Activated effector memory CD4-positive, alpha-beta T cell treated with anti-CD3 and anti-CD28 coated beads, Interleukin-2, amount 50 U/mL, for 16 hours (primary cell): ENCODE data around the gene PRKAG2.

Experiments used
- DNase-seq: peaks from one replicate; pipeline ENCODE4 v3.0.0-alpha.2; 2020

Gene PRKAG2

GRCh38 chr7:151781161-151781845 is 95.6 kb downstream of the PRKAG2 start:
- no peak for DNase-seq

GRCh38 chr7:151780631-151781030 is 96.3 kb downstream of the PRKAG2 start:
- DNase-seq, result no peak

GRCh38 chr7:151779678-151780077 is 97.2 kb downstream of the PRKAG2 start:
- no peak for DNase-seq

GRCh38 chr7:151779255-151779654 is 97.7 kb downstream of the PRKAG2 start:
- no peak for DNase-seq

- DNase-seq, result no peak
Measured at GRCh38 chr7:151777908-151778670, 98.8 kb downstream of the PRKAG2 start.

GRCh38 chr7:151777495-151777880 is 99.4 kb downstream of the PRKAG2 start:
- no peak for DNase-seq

- no peak for DNase-seq
Measured at GRCh38 chr7:151776876-151777494, 99.9 kb downstream of the PRKAG2 start.

- DNase-seq, result no peak
Measured at GRCh38 chr7:151776446-151776845, 100.5 kb downstream of the PRKAG2 start.

GRCh38 chr7:151775547-151776443 is 101.1 kb downstream of the PRKAG2 start:
- DNase-seq, result no peak

- DNase-seq, result no peak
Measured at GRCh38 chr7:151774951-151775350, 102.0 kb downstream of the PRKAG2 start.

- no peak for DNase-seq
Measured at GRCh38 chr7:151773797-151774196, 103.1 kb downstream of the PRKAG2 start.

- DNase-seq, result no peak
Measured at GRCh38 chr7:151770232-151770631, 106.7 kb downstream of the PRKAG2 start.

GRCh38 chr7:151769188-151769821 is 107.6 kb downstream of the PRKAG2 start:
- DNase-seq, result peak; percentile 71

- DNase-seq, result no peak
Measured at GRCh38 chr7:151768805-151769187, 108.1 kb downstream of the PRKAG2 start.

GRCh38 chr7:151767557-151767956 is 109.4 kb downstream of the PRKAG2 start:
- no peak for DNase-seq

GRCh38 chr7:151764056-151764920 is 112.6 kb downstream of the PRKAG2 start:
- no peak for DNase-seq

GRCh38 chr7:151763420-151763984 is 113.4 kb downstream of the PRKAG2 start:
- DNase-seq, result no peak

- DNase-seq, result no peak
Measured at GRCh38 chr7:151762583-151763245, 114.2 kb downstream of the PRKAG2 start.

GRCh38 chr7:151761957-151762356 is 115.0 kb downstream of the PRKAG2 start:
- no peak for DNase-seq

- DNase-seq, result no peak
Measured at GRCh38 chr7:151761231-151761630, 115.7 kb downstream of the PRKAG2 start.
